ENCODE data around the gene NUP54.

Gene NUP54

DNA sequence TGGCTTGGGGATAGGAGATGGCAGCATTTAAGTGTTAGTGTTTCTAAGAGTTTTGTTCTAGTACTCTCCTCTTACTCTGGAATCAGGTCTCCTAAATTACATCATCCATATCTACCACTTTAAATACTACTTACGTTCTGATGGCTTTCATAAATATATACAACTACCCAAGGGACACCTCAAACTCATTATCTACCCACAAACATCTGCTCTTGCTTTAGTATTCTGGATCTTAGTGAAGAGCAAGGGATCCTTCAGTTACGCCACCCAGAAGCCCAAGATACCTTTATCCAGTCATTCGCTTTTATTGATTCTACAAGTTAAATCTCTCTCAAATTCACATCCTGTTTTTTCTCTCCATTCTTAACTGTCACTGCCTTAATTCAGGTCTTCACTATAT lies 7.0 kb downstream of the NUP54 start:
- H3K9ac ChIP-seq (ENCODE audit: low read length), result no peak overlapping the region
- no peak overlapping the region for H3K27ac ChIP-seq (ENCODE audit: low read length)
- H3K27me3 ChIP-seq (ENCODE audit: control insufficient read depth, insufficient read depth, low read length), result no peaks in the 10 kb centered on the region
- no peak overlapping the region for H3K4me3 ChIP-seq (ENCODE audit: low read length)
- peaks cover 74% of the 10 kb centered on the region for H3K36me3 ChIP-seq (ENCODE audit: control insufficient read depth, low read depth, low read length)
- peaks cover 9% of the 10 kb centered on the region for H3K4me1 ChIP-seq (ENCODE audit: control insufficient read depth, low read depth, low read length)
- H3K9me3 ChIP-seq (ENCODE audit: control insufficient read depth, low read depth, low read length), result no peaks in the 10 kb centered on the region

- Histone ChIP-seq H3K4me3 (ENCODE audit: low read length) (no peak overlapping the region), H3K9me3 (ENCODE audit: control insufficient read depth, low read depth, low read length) (no peaks in the 10 kb centered on the region), H3K27ac (ENCODE audit: low read length) (no peak overlapping the region), H3K27me3 (ENCODE audit: control insufficient read depth, insufficient read depth, low read length) (no peaks in the 10 kb centered on the region), H3K9ac (ENCODE audit: low read length) (no peak overlapping the region), H3K4me1 (ENCODE audit: control insufficient read depth, low read depth, low read length) (no peaks in the 10 kb centered on the region), H3K36me3 (ENCODE audit: control insufficient read depth, low read depth, low read length) (peaks cover 62% of the 10 kb centered on the region)
Observed at GRCh38 chr4:76127754-76128153, 20.4 kb downstream of the NUP54 start.

DNA sequence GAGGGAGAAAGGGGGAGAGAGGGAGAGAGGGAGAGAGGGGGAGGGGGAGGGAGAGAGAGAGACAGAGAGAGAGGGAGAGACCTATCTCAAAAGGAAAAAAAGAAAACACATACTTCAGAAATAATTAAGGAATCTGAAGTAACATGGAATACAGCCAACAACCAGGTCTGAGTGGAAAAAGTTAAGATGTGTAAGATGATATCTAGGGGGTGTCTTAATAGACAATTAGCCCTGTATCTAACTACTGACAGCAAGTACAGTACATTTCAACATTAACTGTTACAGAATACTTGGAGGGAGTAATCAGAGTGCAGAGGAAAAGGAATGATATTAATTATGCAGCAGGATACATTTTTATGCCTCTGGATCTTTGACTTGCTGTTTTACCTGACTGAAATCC lies 22.4 kb downstream of the NUP54 start:
- Histone ChIP-seq H3K36me3 (ENCODE audit: control insufficient read depth, low read depth, low read length) (peaks cover 68% of the 10 kb centered on the region), H3K9me3 (ENCODE audit: control insufficient read depth, low read depth, low read length) (no peaks in the 10 kb centered on the region), H3K9ac (ENCODE audit: low read length) (no peak overlapping the region), H3K27ac (ENCODE audit: low read length) (no peak overlapping the region), H3K4me3 (ENCODE audit: low read length) (no peak overlapping the region), H3K27me3 (ENCODE audit: control insufficient read depth, insufficient read depth, low read length) (no peaks in the 10 kb centered on the region), H3K4me1 (ENCODE audit: control insufficient read depth, low read depth, low read length) (no peaks in the 10 kb centered on the region)

- H3K4me3 ChIP-seq (ENCODE audit: low read length), result no peak overlapping the region
- no peaks in the 10 kb centered on the region for H3K27me3 ChIP-seq (ENCODE audit: control insufficient read depth, insufficient read depth, low read length)
- no peak overlapping the region for H3K9ac ChIP-seq (ENCODE audit: low read length)
- H3K4me1 ChIP-seq (ENCODE audit: control insufficient read depth, low read depth, low read length), result no peaks in the 10 kb centered on the region
- H3K9me3 ChIP-seq (ENCODE audit: control insufficient read depth, low read depth, low read length), result no peaks in the 10 kb centered on the region
- peaks cover 83% of the 10 kb centered on the region for H3K36me3 ChIP-seq (ENCODE audit: control insufficient read depth, low read depth, low read length)
- H3K27ac ChIP-seq (ENCODE audit: low read length), result no peak overlapping the region
Observed at GRCh38 chr4:76120199-76120598, 28.0 kb downstream of the NUP54 start.

- H3K27ac ChIP-seq (ENCODE audit: low read length), result no peak overlapping the region
- no peak overlapping the region for H3K9ac ChIP-seq (ENCODE audit: low read length)
- no peak overlapping the region for H3K4me3 ChIP-seq (ENCODE audit: low read length)
- no peaks in the 10 kb centered on the region for H3K4me1 ChIP-seq (ENCODE audit: control insufficient read depth, low read depth, low read length)
- no peaks in the 10 kb centered on the region for H3K27me3 ChIP-seq (ENCODE audit: control insufficient read depth, insufficient read depth, low read length)
- H3K9me3 ChIP-seq (ENCODE audit: control insufficient read depth, low read depth, low read length), result no peaks in the 10 kb centered on the region
- H3K36me3 ChIP-seq (ENCODE audit: control insufficient read depth, low read depth, low read length), result peaks cover 79% of the 10 kb centered on the region
Observed at GRCh38 chr4:76117536-76117935, 30.7 kb downstream of the NUP54 start.

DNA sequence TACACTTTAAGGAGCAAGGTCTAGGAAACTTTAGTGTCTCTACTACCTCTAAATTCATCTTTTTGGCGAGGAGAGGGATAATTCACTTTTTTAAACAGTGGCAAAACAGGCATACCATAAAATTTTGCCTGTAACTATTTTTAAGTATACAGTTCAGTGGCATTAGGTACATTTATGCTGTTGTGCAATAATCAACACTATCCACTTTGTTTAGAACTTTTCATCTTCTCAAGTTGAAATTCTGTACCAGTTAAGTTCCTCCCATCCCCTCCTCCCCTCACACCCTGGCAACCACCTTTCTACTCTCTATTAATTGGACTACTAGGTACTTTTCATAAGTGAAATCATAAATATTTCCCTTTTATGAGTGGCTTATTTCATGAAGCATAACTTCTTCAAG lies 31.4 kb downstream of the NUP54 start:
- no peaks in the 10 kb centered on the region for H3K4me1 ChIP-seq (ENCODE audit: control insufficient read depth, low read depth, low read length)
- peaks cover 71% of the 10 kb centered on the region for H3K36me3 ChIP-seq (ENCODE audit: control insufficient read depth, low read depth, low read length)
- H3K27me3 ChIP-seq (ENCODE audit: control insufficient read depth, insufficient read depth, low read length), result no peaks in the 10 kb centered on the region
- H3K9me3 ChIP-seq (ENCODE audit: control insufficient read depth, low read depth, low read length), result no peaks in the 10 kb centered on the region
- H3K4me3 ChIP-seq (ENCODE audit: low read length), result no peak overlapping the region
- no peak overlapping the region for H3K9ac ChIP-seq (ENCODE audit: low read length)
- no peak overlapping the region for H3K27ac ChIP-seq (ENCODE audit: low read length)

DNA sequence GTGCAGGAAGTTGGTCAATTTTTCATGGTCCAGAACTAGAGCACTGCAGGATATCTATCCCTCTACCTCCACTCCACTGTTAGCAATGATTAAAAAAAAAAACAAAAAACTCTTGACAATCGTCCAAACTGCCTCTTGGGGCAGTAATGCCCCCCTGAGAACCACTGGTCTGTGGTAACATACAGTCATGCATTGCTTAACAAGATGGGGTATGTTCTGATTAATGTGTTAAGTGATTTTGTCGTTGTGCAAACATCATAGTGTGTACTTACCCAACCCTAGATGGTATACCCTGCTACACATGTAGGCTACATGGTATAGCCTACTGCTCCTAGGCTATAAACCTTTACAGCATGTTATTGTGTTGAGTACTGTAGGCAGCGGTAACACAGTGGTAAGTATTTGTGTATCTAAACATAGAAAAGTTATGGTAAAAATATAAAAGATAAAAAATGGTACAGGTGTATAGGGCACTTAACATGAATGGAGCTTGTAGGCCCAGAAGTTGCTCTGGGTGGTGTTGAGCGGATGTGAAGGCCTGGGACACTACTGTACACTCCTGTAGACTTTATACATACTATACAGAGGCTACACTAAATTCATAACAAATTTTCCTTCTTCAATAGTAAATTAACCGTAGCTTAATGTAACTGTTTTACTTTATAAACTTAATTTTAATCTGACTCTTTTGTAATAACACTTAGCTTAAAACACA lies 39.6 kb downstream of the NUP54 start:
- Histone ChIP-seq H3K9me3 (ENCODE audit: control insufficient read depth, low read depth, low read length) (no peaks in the 10 kb centered on the region), H3K9ac (ENCODE audit: low read length) (no peak overlapping the region)

DNA sequence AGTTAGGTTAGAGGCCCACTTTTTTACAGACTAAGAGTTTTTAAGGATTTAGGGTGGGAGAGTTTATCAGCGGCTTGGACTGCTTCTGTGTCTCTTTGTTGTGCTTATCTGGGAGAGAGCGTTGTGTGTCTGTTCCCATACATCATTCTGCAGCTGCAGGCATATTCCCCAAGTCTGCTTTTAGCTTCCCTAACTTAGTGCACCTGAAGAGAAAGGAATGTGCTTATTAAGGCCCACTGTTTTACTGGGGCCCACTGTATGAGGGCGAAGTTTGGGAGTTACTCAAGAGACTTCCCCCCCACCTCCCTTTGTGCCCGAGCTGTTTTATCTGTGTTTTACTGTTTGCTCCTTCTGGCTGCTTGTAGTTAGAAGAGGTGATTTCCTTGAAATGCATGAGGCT lies 41.8 kb downstream of the NUP54 start:
- no peak overlapping the region for H3K4me3 ChIP-seq (ENCODE audit: low read length)
- no peaks in the 10 kb centered on the region for H3K9me3 ChIP-seq (ENCODE audit: control insufficient read depth, low read depth, low read length)
- H3K36me3 ChIP-seq (ENCODE audit: control insufficient read depth, low read depth, low read length), result no peaks in the 10 kb centered on the region
- H3K27ac ChIP-seq (ENCODE audit: low read length), result no peak overlapping the region
- H3K27me3 ChIP-seq (ENCODE audit: control insufficient read depth, insufficient read depth, low read length), result no peaks in the 10 kb centered on the region
- no peak overlapping the region for H3K9ac ChIP-seq (ENCODE audit: low read length)
- H3K4me1 ChIP-seq (ENCODE audit: control insufficient read depth, low read depth, low read length), result no peaks in the 10 kb centered on the region

More for the DNA sequence above, 39.6 kb downstream of the NUP54 start:
- no peak overlapping the region for H3K4me3 ChIP-seq (ENCODE audit: low read length)
- no peaks in the 10 kb centered on the region for H3K36me3 ChIP-seq (ENCODE audit: control insufficient read depth, low read depth, low read length)
- H3K27me3 ChIP-seq (ENCODE audit: control insufficient read depth, insufficient read depth, low read length), result no peaks in the 10 kb centered on the region
- H3K4me1 ChIP-seq (ENCODE audit: control insufficient read depth, low read depth, low read length), result no peaks in the 10 kb centered on the region
- no peak overlapping the region for H3K27ac ChIP-seq (ENCODE audit: low read length)

DNA sequence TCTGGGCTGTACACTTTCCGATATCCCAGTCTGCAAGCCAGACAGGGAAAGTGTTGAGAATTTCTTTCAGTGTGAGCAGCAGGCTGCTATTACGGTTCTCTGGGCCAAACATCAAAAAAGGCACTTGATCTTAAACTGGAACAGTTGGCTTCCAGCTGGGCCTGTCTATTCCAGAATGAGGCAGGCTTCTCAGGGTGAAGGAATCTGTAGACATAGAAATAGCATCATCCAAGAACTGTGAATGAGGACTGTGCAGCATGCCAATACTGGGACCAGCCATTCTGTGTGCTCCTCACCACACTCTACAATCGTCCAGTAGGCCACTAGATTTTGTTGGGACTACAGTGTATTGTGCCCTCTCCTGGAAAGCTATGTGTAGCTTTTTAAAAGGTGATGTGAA lies 42.5 kb downstream of the NUP54 start:
- no peak overlapping the region for H3K4me3 ChIP-seq (ENCODE audit: low read length)
- H3K9me3 ChIP-seq (ENCODE audit: control insufficient read depth, low read depth, low read length), result no peaks in the 10 kb centered on the region
- no peaks in the 10 kb centered on the region for H3K27me3 ChIP-seq (ENCODE audit: control insufficient read depth, insufficient read depth, low read length)
- no peak overlapping the region for H3K27ac ChIP-seq (ENCODE audit: low read length)
- no peaks in the 10 kb centered on the region for H3K4me1 ChIP-seq (ENCODE audit: control insufficient read depth, low read depth, low read length)
- no peak overlapping the region for H3K9ac ChIP-seq (ENCODE audit: low read length)
- H3K36me3 ChIP-seq (ENCODE audit: control insufficient read depth, low read depth, low read length), result no peaks in the 10 kb centered on the region

- Histone ChIP-seq H3K4me1 (ENCODE audit: control insufficient read depth, low read depth, low read length) (no peaks in the 10 kb centered on the region), H3K36me3 (ENCODE audit: control insufficient read depth, low read depth, low read length) (no peaks in the 10 kb centered on the region), H3K9me3 (ENCODE audit: control insufficient read depth, low read depth, low read length) (no peaks in the 10 kb centered on the region), H3K27ac (ENCODE audit: low read length) (no peak overlapping the region), H3K4me3 (ENCODE audit: low read length) (no peak overlapping the region), H3K27me3 (ENCODE audit: control insufficient read depth, insufficient read depth, low read length) (no peaks in the 10 kb centered on the region), H3K9ac (ENCODE audit: low read length) (no peak overlapping the region)
Observed at GRCh38 chr4:76096076-76096475, 52.1 kb downstream of the NUP54 start.

DNA sequence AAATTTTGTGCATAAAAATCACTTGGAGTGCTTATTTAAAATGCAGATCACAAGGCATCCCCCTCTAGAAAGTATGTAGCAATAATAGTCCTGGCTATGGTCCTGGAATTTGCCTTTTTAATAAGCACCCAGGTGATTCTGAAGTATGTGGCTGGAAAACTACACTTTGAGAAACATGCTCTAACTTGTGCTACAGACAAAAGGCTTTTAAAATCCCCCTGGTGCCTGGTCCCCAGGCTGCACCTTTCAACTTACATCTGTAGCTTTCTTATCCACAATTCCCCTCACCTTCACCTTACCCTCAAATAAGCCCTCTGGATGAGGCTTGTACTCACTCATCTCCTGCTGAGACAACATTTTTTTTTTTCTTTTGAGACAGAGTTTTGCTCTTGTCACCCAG lies 52.6 kb downstream of the NUP54 start:
- H3K36me3 ChIP-seq (ENCODE audit: control insufficient read depth, low read depth, low read length), result no peaks in the 10 kb centered on the region
- H3K27me3 ChIP-seq (ENCODE audit: control insufficient read depth, insufficient read depth, low read length), result no peaks in the 10 kb centered on the region
- no peaks in the 10 kb centered on the region for H3K4me1 ChIP-seq (ENCODE audit: control insufficient read depth, low read depth, low read length)
- no peak overlapping the region for H3K27ac ChIP-seq (ENCODE audit: low read length)
- H3K4me3 ChIP-seq (ENCODE audit: low read length), result no peak overlapping the region
- H3K9ac ChIP-seq (ENCODE audit: low read length), result no peak overlapping the region
- no peaks in the 10 kb centered on the region for H3K9me3 ChIP-seq (ENCODE audit: control insufficient read depth, low read depth, low read length)

DNA sequence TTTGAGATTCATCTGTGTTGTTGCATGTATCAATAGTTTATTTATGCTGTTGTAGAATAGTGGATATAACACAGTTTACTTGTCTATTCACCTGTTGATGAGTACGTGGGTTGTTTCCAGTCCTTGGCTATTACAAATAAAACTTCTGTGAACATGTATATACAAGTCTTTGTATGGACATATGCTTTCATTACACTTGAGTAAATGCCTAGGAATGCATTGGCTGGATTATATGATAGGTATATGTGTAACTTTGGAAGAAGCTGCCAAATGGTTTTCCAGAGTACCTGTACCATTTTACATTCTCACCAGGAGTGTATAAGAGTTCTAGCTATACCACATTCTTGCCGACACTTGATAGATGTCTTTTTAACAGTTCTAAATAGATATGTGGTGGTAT lies 57.1 kb downstream of the NUP54 start:
- H3K4me3 ChIP-seq (ENCODE audit: low read length), result no peak overlapping the region
- H3K36me3 ChIP-seq (ENCODE audit: control insufficient read depth, low read depth, low read length), result no peaks in the 10 kb centered on the region
- H3K27ac ChIP-seq (ENCODE audit: low read length), result no peak overlapping the region
- no peaks in the 10 kb centered on the region for H3K27me3 ChIP-seq (ENCODE audit: control insufficient read depth, insufficient read depth, low read length)
- no peaks in the 10 kb centered on the region for H3K9me3 ChIP-seq (ENCODE audit: control insufficient read depth, low read depth, low read length)
- no peak overlapping the region for H3K9ac ChIP-seq (ENCODE audit: low read length)
- H3K4me1 ChIP-seq (ENCODE audit: control insufficient read depth, low read depth, low read length), result peaks cover 2% of the 10 kb centered on the region
